ENCODE results near the gene RAF1. TPM values are rescaled to one million over a fixed set of nuclear protein-coding genes. Genes with fewer than 3 reads are reported as not detected.

Gene RAF1
- total and polyA plus RNA-seq, 2 of the 8 experiments (the other 6 are each of a cell fraction or from before 2014, with no cell fraction given), result 103 to 118 TPM

DNA sequence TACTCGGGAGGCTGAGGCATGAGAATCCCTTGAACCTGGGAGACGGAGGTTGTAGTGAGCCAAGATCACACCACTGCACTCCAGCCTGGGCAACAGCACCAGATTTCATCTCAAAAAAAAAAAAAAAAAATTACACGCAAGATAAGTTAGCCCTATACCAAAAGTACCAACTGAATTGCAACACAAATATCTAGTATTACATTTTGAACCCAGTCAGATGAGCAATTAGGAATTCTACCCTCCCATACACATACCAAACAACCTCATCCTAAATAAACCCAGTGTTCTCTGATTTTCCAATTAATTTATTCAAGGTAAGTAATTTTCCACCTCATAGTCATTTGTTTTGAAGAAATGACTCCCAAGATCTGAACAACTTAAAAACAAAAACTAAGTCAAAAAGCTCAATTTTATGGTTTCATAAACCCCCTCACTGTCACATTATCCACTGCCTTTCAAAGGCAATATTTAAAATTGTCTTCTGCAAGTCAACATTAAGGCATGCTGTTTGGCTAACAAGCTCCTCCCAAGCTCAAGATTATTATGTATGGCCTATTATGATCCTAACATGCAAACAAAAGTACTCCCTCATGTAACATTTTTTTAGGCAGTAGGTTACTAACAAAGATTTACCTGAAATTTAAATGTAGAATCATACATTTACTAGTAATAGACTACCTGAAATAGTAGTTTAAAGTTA is 4.5 kb downstream of the RAF1 start:
- H2AK5ac ChIP-seq (ENCODE audit: low read depth, low read length), result no peak overlapping the region
- no peak overlapping the region for H3K14ac ChIP-seq (ENCODE audit: insufficient read length)
- no peak overlapping the region for H2BK120ac ChIP-seq (replicated peaks; ENCODE audit: low read depth, low read length)
- DNase-seq (ENCODE audit: low read depth in 1 of 2, low spot score in 2 of 2) (no peak), FAIRE-seq (no peak)
- no peaks in the 10 kb centered on the region for H3K27me3 ChIP-seq (replicated peaks in 1 of 4; ENCODE audit: control insufficient read depth in 3 of 4, extremely low read depth in 1 of 4, insufficient read depth in 3 of 4, low read length in 3 of 4)
- no peak overlapping the region for H3K4me3 ChIP-seq (ENCODE audit: extremely low read depth in 1 of 4, insufficient read depth in 2 of 4, low read depth in 3 of 4, low read length in 4 of 4)
- no peak overlapping the region for H3K23ac ChIP-seq (ENCODE audit: insufficient read length)
- H3K79me2 ChIP-seq (ENCODE audit: control insufficient read depth in 1 of 2, insufficient read depth in 2 of 2, low read length in 2 of 2), result peaks cover 60 to 92% of the 10 kb centered on the region in 2 experiments
- no peak overlapping the region for H2AFZ ChIP-seq (ENCODE audit: low read length)
- H3K4ac ChIP-seq (replicated peaks; ENCODE audit: insufficient read length, low read depth, low read length), result no peak overlapping the region
- peaks cover 5% of the 10 kb centered on the region for H3K23me2 ChIP-seq (ENCODE audit: low read depth, low read length)
- H2BK12ac ChIP-seq (ENCODE audit: low read depth, low read length), result no peak overlapping the region
- no peak overlapping the region for H3K18ac ChIP-seq (ENCODE audit: extremely low read depth, low read length)
- ChIA-PET POLR2A (ENCODE audit: partially characterized antibody) (interaction anchor here (0.7 to 1.5 kb wide), 2 partner anchors 11 to 680 kb away, joined by 3 to 4 read pairs; no protein-coding TSS in a partner anchor), CTCF (ENCODE audit: partially characterized antibody) (interaction anchor here (0.6 to 1.4 kb wide), 3 partner anchors 60 to 1669 kb away, joined by 3 read pairs; no protein-coding TSS in a partner anchor)
- H2BK5ac ChIP-seq (ENCODE audit: low read depth, low read length), result no peak overlapping the region
- no peak overlapping the region for H3K27ac ChIP-seq (ENCODE audit: low read depth, low read length)
- H3K9me3 ChIP-seq (ENCODE audit: insufficient read depth in 2 of 2, low read depth in 1 of 2, low read length in 1 of 2), result no peaks in the 10 kb centered on the region
- no peaks in the 10 kb centered on the region for H3K36me3 ChIP-seq (ENCODE audit: control insufficient read depth in 2 of 4, insufficient read depth in 4 of 4, low read length in 3 of 4)
- H4K20me1 ChIP-seq (replicated peaks in 1 of 2; ENCODE audit: control insufficient read depth in 1 of 2, insufficient read depth in 2 of 2, low read length in 2 of 2), result peaks cover 0 to 15% of the 10 kb centered on the region in 2 experiments
- no peak overlapping the region for H2BK15ac ChIP-seq (ENCODE audit: low read length)
- no peak overlapping the region for H3K4me2 ChIP-seq (ENCODE audit: insufficient read depth in 1 of 2, low read depth in 2 of 2, low read length in 2 of 2)
- no peak overlapping the region for H3K9ac ChIP-seq (replicated peaks in 1 of 4; ENCODE audit: extremely low read depth in 1 of 4, low read depth in 3 of 4, low read length in 3 of 4)
- no peak overlapping the region for H2BK20ac ChIP-seq (ENCODE audit: low read length)
- H3K4me1 ChIP-seq (replicated peaks in 1 of 4; ENCODE audit: control insufficient read depth in 3 of 4, insufficient read depth in 4 of 4, low read length in 3 of 4), result peaks cover 0 to 6% (median 0%) of the 10 kb centered on the region in 4 experiments; a peak in 4 of 7 replicates
- no peak overlapping the region for H4K5ac ChIP-seq (ENCODE audit: insufficient read length, low read depth, low read length)
- WGBS, 2 experiments (ENCODE audit: extremely low coverage in 1 of 2, insufficient coverage in 1 of 2, insufficient read length in 1 of 2, insufficient replicate concordance in 2 of 2, low coverage in 1 of 2, low lambda C conversion rate in 2 of 2, missing lambda C conversion rate in 1 of 2), result 94% methylated on average over 3 of the region's 3 CpGs; no CpG with 5 or more reads in 1 of the 2 experiments
- no peaks in the 10 kb centered on the region for H3K79me1 ChIP-seq (ENCODE audit: low read depth, low read length)
- no peak overlapping the region for H3K56ac ChIP-seq (replicated peaks; ENCODE audit: insufficient read length, low read depth, low read length)
- no peak overlapping the region for H4K8ac ChIP-seq (ENCODE audit: extremely low read depth, insufficient read depth, low read length)
- no peak overlapping the region for H4K91ac ChIP-seq (replicated peaks; ENCODE audit: insufficient read length, low read length)
- TF ChIP-seq CHD2 (IDR thresholded peaks at IDR 0.05; ENCODE audit: low read length) (no peak), SRF (IDR thresholded peaks at IDR 0.05; ENCODE audit: low read depth, low read length) (no peak), POLR2AphosphoS5 (IDR thresholded peaks at IDR 0.05; ENCODE audit: low read depth, low read length) (no peak), JUND (IDR thresholded peaks at IDR 0.05; ENCODE audit: low read length) (no peak), RFX5 (IDR thresholded peaks at IDR 0.05; ENCODE audit: borderline replicate concordance, low read depth, low read length) (no peak), TAF1 (IDR thresholded peaks at IDR 0.05; ENCODE audit: low read depth, low read length) (no peak), HDAC2 (IDR thresholded peaks at IDR 0.05; ENCODE audit: borderline replicate concordance in 1 of 2, low read depth in 2 of 2, low read length in 2 of 2) (no peak)
